Measurements from ENCODE around the gene PCGF2.

PCGF2 gene

GRCh38 chr17:38698760-38699159 is 49.4 kb downstream of the PCGF2 start:
- no peaks in the 10 kb centered on the region for H3K79me2 ChIP-seq (ENCODE audit: insufficient read depth, low read length)
- H3K4me2 ChIP-seq (ENCODE audit: low read length), result no peak overlapping the region
- H2AFZ ChIP-seq (ENCODE audit: low read length), result no peak overlapping the region
- H3K4me3 ChIP-seq (ENCODE audit: low read depth, low read length, poor library complexity, severe bottlenecking), result no peak overlapping the region
- no peaks in the 10 kb centered on the region for H4K20me1 ChIP-seq (ENCODE audit: insufficient read depth, low read length)
- H3K9me3 ChIP-seq (ENCODE audit: low read length), result no peaks in the 10 kb centered on the region
- peaks cover 4% of the 10 kb centered on the region; the same call in 1 of the 2 replicates for H3K27me3 ChIP-seq (ENCODE audit: insufficient read depth, low read length)
- peaks cover 7% of the 10 kb centered on the region; the same call in 1 of the 2 replicates for H3F3A ChIP-seq (ENCODE audit: insufficient read depth, low read length)
- H3K36me3 ChIP-seq (ENCODE audit: insufficient read depth, low read length), result no peaks in the 10 kb centered on the region; the same call in 1 of the 2 replicates
- H3K9ac ChIP-seq (ENCODE audit: low read length), result no peak overlapping the region
- peaks cover 19% of the 10 kb centered on the region for H3K4me1 ChIP-seq (ENCODE audit: insufficient read depth, low read length, severe bottlenecking)
- H3K9me2 ChIP-seq (ENCODE audit: low read depth, low read length), result no peaks in the 10 kb centered on the region
- H3K27ac ChIP-seq (ENCODE audit: low read depth, low read length, poor library complexity, severe bottlenecking), result no peak overlapping the region
- TF ChIP-seq CTCF (IDR thresholded peaks at IDR 0.05; ENCODE audit: low read length) (no peak), EZH2 (IDR thresholded peaks at IDR 0.05; ENCODE audit: borderline replicate concordance, low read length) (no peak)

- Histone ChIP-seq H3K9ac (ENCODE audit: low read length) (no peak overlapping the region), H3K9me2 (ENCODE audit: low read depth, low read length) (no peaks in the 10 kb centered on the region), H3F3A (ENCODE audit: insufficient read depth, low read length) (peaks cover 7% of the 10 kb centered on the region; the same call in 1 of the 2 replicates), H3K9me3 (ENCODE audit: low read length) (no peaks in the 10 kb centered on the region), H3K27ac (ENCODE audit: low read depth, low read length, poor library complexity, severe bottlenecking) (no peak overlapping the region), H2AFZ (ENCODE audit: low read length) (no peak overlapping the region), H3K4me2 (ENCODE audit: low read length) (no peak overlapping the region), H3K4me3 (ENCODE audit: low read depth, low read length, poor library complexity, severe bottlenecking) (no peak overlapping the region), H3K36me3 (ENCODE audit: insufficient read depth, low read length) (no peaks in the 10 kb centered on the region; the same call in 1 of the 2 replicates), H4K20me1 (ENCODE audit: insufficient read depth, low read length) (no peaks in the 10 kb centered on the region), H3K27me3 (ENCODE audit: insufficient read depth, low read length) (peaks cover 4% of the 10 kb centered on the region; the same call in 1 of the 2 replicates), H3K4me1 (ENCODE audit: insufficient read depth, low read length, severe bottlenecking) (peaks cover 10% of the 10 kb centered on the region), H3K79me2 (ENCODE audit: insufficient read depth, low read length) (no peaks in the 10 kb centered on the region)
- no peak for TF ChIP-seq CTCF (IDR thresholded peaks at IDR 0.05; ENCODE audit: low read length)
- TF ChIP-seq EZH2 (IDR thresholded peaks at IDR 0.05; ENCODE audit: borderline replicate concordance, low read length), result no peak
Measured at GRCh38 chr17:38697061-38697820, 50.9 kb downstream of the PCGF2 start.

- Histone ChIP-seq H3K27ac (ENCODE audit: low read depth, low read length, poor library complexity, severe bottlenecking) (no peak overlapping the region), H3K4me1 (ENCODE audit: insufficient read depth, low read length, severe bottlenecking) (no peaks in the 10 kb centered on the region), H3K4me2 (ENCODE audit: low read length) (no peak overlapping the region), H3F3A (ENCODE audit: insufficient read depth, low read length) (no peaks in the 10 kb centered on the region), H2AFZ (ENCODE audit: low read length) (no peak overlapping the region), H3K9me2 (ENCODE audit: low read depth, low read length) (no peaks in the 10 kb centered on the region), H3K36me3 (ENCODE audit: insufficient read depth, low read length) (no peaks in the 10 kb centered on the region), H3K79me2 (ENCODE audit: insufficient read depth, low read length) (no peaks in the 10 kb centered on the region), H4K20me1 (ENCODE audit: insufficient read depth, low read length) (0 out of 2 replicates have a peak, but pooled peaks cover 2% of the 10 kb centered on the region), H3K4me3 (ENCODE audit: low read depth, low read length, poor library complexity, severe bottlenecking) (no peak overlapping the region), H3K27me3 (ENCODE audit: insufficient read depth, low read length) (no peaks in the 10 kb centered on the region), H3K9me3 (ENCODE audit: low read length) (no peaks in the 10 kb centered on the region), H3K9ac (ENCODE audit: low read length) (no peak overlapping the region)
- TF ChIP-seq CTCF (IDR thresholded peaks at IDR 0.05; ENCODE audit: low read length) (no peak), EZH2 (IDR thresholded peaks at IDR 0.05; ENCODE audit: borderline replicate concordance, low read length) (no peak)
Measured at GRCh38 chr17:38693700-38694329, 54.3 kb downstream of the PCGF2 start.

Data from OCI-LY1 (cell line).